Kidney (tissue), 22 donors: ENCODE measurements around the gene ORC2. TPM values are rescaled to one million over a fixed set of nuclear protein-coding genes. Genes with fewer than 3 reads are reported as not detected.

Experiments
- DNase-seq, 5 donors: peaks; one replicate each; pipeline ENCODE4 v3.0.0-alpha.2; 2013 to 2020
- FAIRE-seq: peaks from 2 replicates; lab custom pipeline; 2012; peaks lifted over from hg19 to GRCh38; lab: Jason Lieb, UNC
- H3K27ac ChIP-seq, 2 donors: one replicate each; pipeline ENCODE4 v1.7.0; 2013; ENCODE audit warnings: low read depth in 2 of 2, low read length in 2 of 2, inconsistent platforms in 1 of 2
- H3K27me3 ChIP-seq: one replicate; pipeline ENCODE4 v1.7.1; 2013; ENCODE audit warnings: low read length, inconsistent platforms; ENCODE audit not compliant: control insufficient read depth, insufficient read depth
- H3K36me3 ChIP-seq, 3 donors: one replicate each; pipeline versions ENCODE4 v1.7.0 to v1.7.1; 2013; ENCODE audit warnings: low read length in 3 of 3, control low read depth in 1 of 3, inconsistent platforms in 1 of 3; ENCODE audit not compliant: insufficient read depth in 3 of 3, control insufficient read depth in 2 of 3
- H3K4me1 ChIP-seq, 3 donors: one replicate each; pipeline versions ENCODE4 v1.7.0 to v1.7.1; 2013; ENCODE audit warnings: low read length in 3 of 3, inconsistent platforms in 1 of 3, low read depth in 1 of 3; ENCODE audit not compliant: control insufficient read depth in 2 of 3, insufficient read depth in 2 of 3
- H3K4me3 ChIP-seq, 3 donors: one replicate each; pipeline versions ENCODE4 v1.7.0 to v1.8.1; 2013; ENCODE audit warnings: low read length in 3 of 3, control low read depth in 1 of 3, inconsistent platforms in 1 of 3
- H3K9ac ChIP-seq, 3 donors: one replicate each; pipeline versions ENCODE4 v1.7.0 to v1.7.1; 2013; ENCODE audit warnings: low read length in 3 of 3, control low read depth in 1 of 3, inconsistent platforms in 1 of 3
- H3K9me3 ChIP-seq, 3 donors: one replicate each; pipeline versions ENCODE4 v1.7.0 to v1.7.1; 2013; ENCODE audit warnings: low read length in 3 of 3, control low read depth in 1 of 3, inconsistent platforms in 1 of 3; ENCODE audit not compliant: control insufficient read depth in 2 of 3, insufficient read depth in 1 of 3
- intact Hi-C: fragments of 100-400 bp; cut with DNase I; formaldehyde crosslinking; loops from one replicate; pipeline ENCODE4 v1.11.1; 2022
- long read RNA-seq, 10 donors: library from polyadenylated mRNA in 1 of 10; unstranded in 1 of 10; transcript quantifications; one replicate each; pipeline ENCODE4 v2.0.0 and lab custom pipeline, GENCODE V29; 2021 to 2026
- polyA plus RNA-seq: library from polyadenylated mRNA; stranded (reverse); fragments of 350-450 nt; fragmentation: Illumina TruSeq; extraction: RNeasy Lipid Tissue Mini Kit (QIAGEN cat#74804); gene quantifications from one replicate; pipeline ENCODE4 v1.2.3, GENCODE V29; 2014; ENCODE audit warnings: low read depth, low replicate concordance; ENCODE audit not compliant: insufficient read depth
- total RNA-seq: library from RNA; stranded (reverse); fragmentation: NEBNext Ultra II Directional; extraction: Animal tissue kit (Norgen Biotek cat#: 25700); gene quantifications from one replicate; pipeline ENCODE4 v1.2.1, GENCODE V29; 2021
- TF ChIP-seq, protein P1 (sequence below): IDR thresholded peaks from 3 replicates; pipeline ENCODE4 v1.5.1; 2012; ENCODE audit warnings: mild to moderate bottlenecking, moderate library complexity, borderline replicate concordance; ENCODE audit not compliant: insufficient read depth; ENCODE audit errors: extremely low read depth
- donor health status: control.
- donor health status: control.
- donor health status: control.
- donor health status: control.
- donor health status: control.
- donor health status: DM: yes; HTN: yes; CAD: no.
- donor health status: Normal renal cell carcinoma (clear cell type).

The ORC2 gene
- total RNA-seq (26.0 TPM), polyA plus RNA-seq (7.4 TPM)
- long read RNA-seq, donor 1, full-length matches to known transcripts, result 2 of 2 reads
- long read RNA-seq, donor 1, partial matches to known transcripts, result 0 of 2 reads
- long read RNA-seq, donor 1, other reads (novel, unspliced or antisense), result 0 of 2 reads
- long read RNA-seq, donor 2, full-length matches to known transcripts, result 1 of 7 reads
- long read RNA-seq, donor 2, partial matches to known transcripts, result 6 of 7 reads
- long read RNA-seq, donor 2, other reads (novel, unspliced or antisense), result 0 of 7 reads
- long read RNA-seq, donor 3, full-length matches to known transcripts, result 6 of 6 reads
- long read RNA-seq, donor 3, partial matches to known transcripts, result 0 of 6 reads
- long read RNA-seq, donor 3, other reads (novel, unspliced or antisense), result 0 of 6 reads
- long read RNA-seq, donor 4, full-length matches to known transcripts, result 2 of 2 reads
- long read RNA-seq, donor 4, partial matches to known transcripts, result 0 of 2 reads
- long read RNA-seq, donor 4, other reads (novel, unspliced or antisense), result 0 of 2 reads
- long read RNA-seq, donor 5, result 0 reads
- long read RNA-seq, donor 6, full-length matches to known transcripts, result 1 of 1 reads
- long read RNA-seq, donor 6, partial matches to known transcripts, result 0 of 1 reads
- long read RNA-seq, donor 6, other reads (novel, unspliced or antisense), result 0 of 1 reads
- long read RNA-seq, donor 7, partial matches to known transcripts, result 2 of 9 reads
- long read RNA-seq, donor 7, other reads (novel, unspliced or antisense), result 7 of 9 reads
- long read RNA-seq, donor 8, full-length matches to known transcripts, result 2 of 2 reads
- long read RNA-seq, donor 8, partial matches to known transcripts, result 0 of 2 reads
- long read RNA-seq, donor 8, other reads (novel, unspliced or antisense), result 0 of 2 reads
- long read RNA-seq, donor 9, full-length matches to known transcripts, result 2 of 2 reads
- long read RNA-seq, donor 9, partial matches to known transcripts, result 0 of 2 reads
- long read RNA-seq, donor 9, other reads (novel, unspliced or antisense), result 0 of 2 reads
- long read RNA-seq, donor 10, full-length matches to known transcripts, result 2 of 10 reads
- long read RNA-seq, donor 10, partial matches to known transcripts, result 8 of 10 reads
- long read RNA-seq, donor 10, other reads (novel, unspliced or antisense), result 0 of 10 reads

DNA sequence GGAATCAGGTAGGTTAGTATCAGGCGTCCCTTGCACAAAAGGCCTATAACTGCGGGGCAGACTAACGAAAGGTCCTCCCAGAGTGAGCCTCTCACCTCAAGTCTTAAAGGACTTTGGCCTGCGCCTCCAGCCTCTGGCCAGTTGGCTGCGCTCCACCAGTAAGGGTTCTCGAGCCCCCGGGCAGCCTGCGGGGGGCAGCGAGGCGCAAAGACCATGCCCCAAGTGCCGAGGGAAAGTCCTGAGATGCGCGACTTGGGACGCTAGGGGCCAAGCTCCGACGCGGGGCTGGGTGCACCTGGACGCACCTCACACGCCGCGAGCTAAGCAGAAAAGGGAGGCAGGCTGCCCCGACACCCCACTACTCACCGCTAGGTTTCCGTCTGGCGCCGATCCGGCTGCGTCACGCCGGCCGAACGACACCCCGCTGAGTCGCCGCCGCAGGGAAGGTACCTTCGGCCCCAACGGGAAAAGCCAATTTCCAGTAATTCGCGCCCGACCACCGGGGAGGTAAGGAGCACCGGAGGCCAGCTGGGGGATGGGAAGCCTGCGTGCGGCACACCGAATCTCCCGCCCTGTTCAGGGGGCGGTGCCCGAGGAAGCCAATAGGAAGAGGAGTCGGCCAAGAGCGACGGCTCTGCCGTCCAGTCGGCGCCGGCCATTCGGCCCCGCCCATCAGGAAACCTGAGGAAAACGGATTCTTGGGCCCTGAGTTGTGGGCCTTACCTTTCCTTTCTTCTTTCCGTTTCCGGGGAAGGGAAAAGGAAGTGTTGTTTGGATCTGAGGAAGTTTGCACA, at the start of gene ORC2:
TSS of gene ORC2 (minus strand) at position 537 of the 794 bp plus-strand sequence. CDS start 5,537 bp downstream, outside the sequence.
- Histone ChIP-seq H3K9me3 (no peaks in the 10 kb centered on the region), H3K4me3 (peak within 1 kb of the TSS; percentile 72 to 96 (median 94)), H3K9ac (peak within 1 kb of the TSS; percentile 89 to 94 (median 90)), H3K36me3 (no peaks in the 10 kb centered on the region), H3K4me1 (peaks cover 2 to 5% (median 4%) of the 10 kb centered on the region in 3 donors), H3K27me3 (no peaks in the 10 kb centered on the region), H3K27ac (peak within 1 kb of the TSS; percentile 90 to 94)
- intact Hi-C loops, result no loop called here
- FAIRE-seq, result no peak
- TF ChIP-seq, protein P1, sequence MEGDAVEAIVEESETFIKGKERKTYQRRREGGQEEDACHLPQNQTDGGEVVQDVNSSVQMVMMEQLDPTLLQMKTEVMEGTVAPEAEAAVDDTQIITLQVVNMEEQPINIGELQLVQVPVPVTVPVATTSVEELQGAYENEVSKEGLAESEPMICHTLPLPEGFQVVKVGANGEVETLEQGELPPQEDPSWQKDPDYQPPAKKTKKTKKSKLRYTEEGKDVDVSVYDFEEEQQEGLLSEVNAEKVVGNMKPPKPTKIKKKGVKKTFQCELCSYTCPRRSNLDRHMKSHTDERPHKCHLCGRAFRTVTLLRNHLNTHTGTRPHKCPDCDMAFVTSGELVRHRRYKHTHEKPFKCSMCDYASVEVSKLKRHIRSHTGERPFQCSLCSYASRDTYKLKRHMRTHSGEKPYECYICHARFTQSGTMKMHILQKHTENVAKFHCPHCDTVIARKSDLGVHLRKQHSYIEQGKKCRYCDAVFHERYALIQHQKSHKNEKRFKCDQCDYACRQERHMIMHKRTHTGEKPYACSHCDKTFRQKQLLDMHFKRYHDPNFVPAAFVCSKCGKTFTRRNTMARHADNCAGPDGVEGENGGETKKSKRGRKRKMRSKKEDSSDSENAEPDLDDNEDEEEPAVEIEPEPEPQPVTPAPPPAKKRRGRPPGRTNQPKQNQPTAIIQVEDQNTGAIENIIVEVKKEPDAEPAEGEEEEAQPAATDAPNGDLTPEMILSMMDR, result peak; percentile 15
- DNase-seq, result peak; percentile 97 to 98 (median 98)

DNA sequence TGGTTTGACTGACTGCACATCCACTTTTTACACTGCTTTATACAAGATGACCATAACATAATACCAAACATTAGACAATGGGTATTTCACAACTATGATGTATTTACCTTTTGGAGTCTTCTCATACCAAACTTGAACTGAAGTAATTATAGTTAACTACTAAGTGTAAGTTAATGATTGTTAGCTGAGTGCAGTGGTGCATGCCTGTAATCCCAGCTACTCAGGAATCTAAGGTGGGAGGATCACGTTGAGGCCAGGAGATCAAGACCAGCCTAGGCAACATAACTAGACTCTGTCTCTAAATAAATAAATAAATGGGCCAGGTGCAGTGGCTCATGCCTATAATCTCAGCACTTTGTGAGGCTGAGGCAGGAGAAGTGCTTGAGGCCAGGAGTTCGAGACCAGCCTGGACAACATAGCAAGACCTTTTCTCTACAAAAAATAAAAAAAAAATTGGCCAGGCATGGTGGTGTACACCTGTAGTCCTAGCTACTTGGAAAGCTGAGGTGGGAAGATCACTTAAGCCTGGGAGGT, 44.9 kb upstream of the ORC2 start:
- intact Hi-C loops, result no loop called here
- TF ChIP-seq, protein P1, result no peak
- H3K36me3 ChIP-seq, result peaks cover 0 to 10% (median 3%) of the 10 kb centered on the region in 3 donors
- H3K4me1 ChIP-seq, result peaks cover 2 to 15% (median 4%) of the 10 kb centered on the region in 3 donors
- no peak overlapping the region for H3K9ac ChIP-seq
- FAIRE-seq (peak; percentile 82), DNase-seq (peak in 4 of 5 donors; percentile 43 to 85 (median 67))
- no peak overlapping the region for H3K27ac ChIP-seq
- no peaks in the 10 kb centered on the region for H3K27me3 ChIP-seq
- H3K9me3 ChIP-seq, result no peaks in the 10 kb centered on the region
- no peak overlapping the region for H3K4me3 ChIP-seq

- Histone ChIP-seq H3K9me3 (no peaks in the 10 kb centered on the region), H3K27me3 (no peaks in the 10 kb centered on the region), H3K4me3 (no peak overlapping the region), H3K4me1 (peaks cover 2 to 15% (median 4%) of the 10 kb centered on the region in 3 donors), H3K36me3 (peaks cover 0 to 14% (median 5%) of the 10 kb centered on the region in 3 donors), H3K27ac (no peak overlapping the region), H3K9ac (no peak overlapping the region)
- intact Hi-C loops, result no loop called here
- TF ChIP-seq, protein P1, result no peak
- DNase-seq, result peak in 3 of 5 donors; percentile 31 to 77 (median 66)
- FAIRE-seq, result no peak
These were observed 44.1 kb upstream of the ORC2 start for GRCh38 chr2:201007584-201007998.
